ENCODE data around the gene PATZ1. TPM values are rescaled to one million over a fixed set of nuclear protein-coding genes. Genes with fewer than 3 reads are reported as not detected.

PATZ1 gene, protein sequence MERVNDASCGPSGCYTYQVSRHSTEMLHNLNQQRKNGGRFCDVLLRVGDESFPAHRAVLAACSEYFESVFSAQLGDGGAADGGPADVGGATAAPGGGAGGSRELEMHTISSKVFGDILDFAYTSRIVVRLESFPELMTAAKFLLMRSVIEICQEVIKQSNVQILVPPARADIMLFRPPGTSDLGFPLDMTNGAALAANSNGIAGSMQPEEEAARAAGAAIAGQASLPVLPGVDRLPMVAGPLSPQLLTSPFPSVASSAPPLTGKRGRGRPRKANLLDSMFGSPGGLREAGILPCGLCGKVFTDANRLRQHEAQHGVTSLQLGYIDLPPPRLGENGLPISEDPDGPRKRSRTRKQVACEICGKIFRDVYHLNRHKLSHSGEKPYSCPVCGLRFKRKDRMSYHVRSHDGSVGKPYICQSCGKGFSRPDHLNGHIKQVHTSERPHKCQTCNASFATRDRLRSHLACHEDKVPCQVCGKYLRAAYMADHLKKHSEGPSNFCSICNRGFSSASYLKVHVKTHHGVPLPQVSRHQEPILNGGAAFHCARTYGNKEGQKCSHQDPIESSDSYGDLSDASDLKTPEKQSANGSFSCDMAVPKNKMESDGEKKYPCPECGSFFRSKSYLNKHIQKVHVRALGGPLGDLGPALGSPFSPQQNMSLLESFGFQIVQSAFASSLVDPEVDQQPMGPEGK
- total RNA-seq (2021; ENCODE audit: unreplicated experiment) (18.6 TPM), Bru-seq, nascent RNA (percentile 66 among the genes with signal in this experiment), BruChase-seq, experiment 1, labeled RNA remaining after a 2-hour chase (percentile 75 among the genes with signal in this experiment), BruChase-seq, experiment 2, labeled RNA remaining after a 6-hour chase (percentile 55 among the genes with signal in this experiment)
- polyA plus RNA-seq (2012; ENCODE audit: insufficient read length) = 30.3 TPM
- long read RNA-seq, transcript PATZ1-203 (4 exons, 3,638 nt) = minor isoform, 5 of 28 reads
- long read RNA-seq, transcript PATZ1-201 (3 exons, 2,516 nt) = major isoform, 9 of 28 reads
- long read RNA-seq, partial matches to known transcripts = 0 of 28 reads
- long read RNA-seq, other reads (novel, unspliced or antisense) = 10 of 28 reads

DNA sequence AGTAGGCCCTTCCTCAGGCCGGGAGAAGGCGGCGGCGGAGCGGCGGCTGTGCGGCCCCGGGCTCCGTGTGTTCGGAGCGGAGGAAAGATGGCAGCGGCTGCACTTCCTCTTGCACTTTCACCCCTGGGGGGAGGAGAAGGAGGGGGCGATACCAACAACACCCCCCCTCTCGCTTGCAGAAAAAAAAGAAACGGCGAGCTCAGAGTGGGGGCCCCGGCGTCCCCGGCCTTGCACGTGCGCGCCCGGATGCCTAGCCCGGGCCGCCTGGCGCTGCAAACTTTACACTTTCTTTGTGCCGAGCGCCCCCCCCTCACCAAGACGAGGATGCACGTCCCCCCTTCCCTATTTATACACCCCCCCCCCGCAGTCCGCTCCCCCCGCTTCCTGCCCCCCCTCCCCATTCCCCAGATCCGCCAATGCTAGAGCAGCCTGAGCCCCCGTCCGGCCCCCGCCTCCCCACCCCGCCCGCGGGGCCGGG, at the start of gene PATZ1:
TSS of gene PATZ1 (minus strand) at position 92 of the 478 bp plus-strand sequence. CDS start 744 bp downstream, outside the sequence.
- POLR2A ChIA-PET = no interaction called here
- Histone ChIP-seq H3K36me3 (ENCODE audit: control insufficient read depth, insufficient read depth, low read length) (no peaks in the 10 kb centered on the region), H3K4me3 (ENCODE audit: low read depth in 2 of 2, low read length in 2 of 2) (peak within 1 kb of the TSS; percentile 54 to 74), H3K4me1 (ENCODE audit: control insufficient read depth, insufficient read depth, low read length) (peaks cover 17% of the 10 kb centered on the region), H3K27ac (ENCODE audit: low read length) (peak within 1 kb of the TSS; percentile 85), H3K27me3 (ENCODE audit: control insufficient read depth, insufficient read depth, low read length) (no peaks in the 10 kb centered on the region), H3K9me3 (ENCODE audit: control insufficient read depth, insufficient read depth, low read depth, low read length) (no peaks in the 10 kb centered on the region)
- CTCF ChIA-PET = interaction anchor here (0.6 kb wide), 1 partner anchor 53 kb away, joined by 3 read pairs; no protein-coding TSS in a partner anchor
- in situ Hi-C loops (cut with HindIII; ENCODE audit: low pct_unique_long_range_greater_than_20kb, low sequenced_read_pairs) (no loop called here), intact Hi-C loops (cut with micrococcal nuclease; ENCODE audit: unreplicated experiment) (no loop called here)
- DNase-seq (ENCODE audit: low read depth, low spot score) = no peak
- no TSS peak for BruUV-seq (replicated peaks)
- peak; percentile 65 for ATAC-seq
- TF ChIP-seq, protein P1, sequence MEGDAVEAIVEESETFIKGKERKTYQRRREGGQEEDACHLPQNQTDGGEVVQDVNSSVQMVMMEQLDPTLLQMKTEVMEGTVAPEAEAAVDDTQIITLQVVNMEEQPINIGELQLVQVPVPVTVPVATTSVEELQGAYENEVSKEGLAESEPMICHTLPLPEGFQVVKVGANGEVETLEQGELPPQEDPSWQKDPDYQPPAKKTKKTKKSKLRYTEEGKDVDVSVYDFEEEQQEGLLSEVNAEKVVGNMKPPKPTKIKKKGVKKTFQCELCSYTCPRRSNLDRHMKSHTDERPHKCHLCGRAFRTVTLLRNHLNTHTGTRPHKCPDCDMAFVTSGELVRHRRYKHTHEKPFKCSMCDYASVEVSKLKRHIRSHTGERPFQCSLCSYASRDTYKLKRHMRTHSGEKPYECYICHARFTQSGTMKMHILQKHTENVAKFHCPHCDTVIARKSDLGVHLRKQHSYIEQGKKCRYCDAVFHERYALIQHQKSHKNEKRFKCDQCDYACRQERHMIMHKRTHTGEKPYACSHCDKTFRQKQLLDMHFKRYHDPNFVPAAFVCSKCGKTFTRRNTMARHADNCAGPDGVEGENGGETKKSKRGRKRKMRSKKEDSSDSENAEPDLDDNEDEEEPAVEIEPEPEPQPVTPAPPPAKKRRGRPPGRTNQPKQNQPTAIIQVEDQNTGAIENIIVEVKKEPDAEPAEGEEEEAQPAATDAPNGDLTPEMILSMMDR (IDR thresholded peaks at IDR 0.05) = no peak
- TF ChIP-seq TCF7L2 (IDR thresholded peaks at IDR 0.05; ENCODE audit: low read depth, low read length) = no peak
- no peak for TF ChIP-seq SIN3A (IDR thresholded peaks at IDR 0.05; ENCODE audit: borderline replicate concordance, insufficient read depth, low read depth, low read length)
- TF ChIP-seq POLR2AphosphoS5 (IDR thresholded peaks at IDR 0.05; ENCODE audit: low read depth, low read length) = 0 out of 2 replicates have a peak, but pooled peaks have one; percentile 19

DNA sequence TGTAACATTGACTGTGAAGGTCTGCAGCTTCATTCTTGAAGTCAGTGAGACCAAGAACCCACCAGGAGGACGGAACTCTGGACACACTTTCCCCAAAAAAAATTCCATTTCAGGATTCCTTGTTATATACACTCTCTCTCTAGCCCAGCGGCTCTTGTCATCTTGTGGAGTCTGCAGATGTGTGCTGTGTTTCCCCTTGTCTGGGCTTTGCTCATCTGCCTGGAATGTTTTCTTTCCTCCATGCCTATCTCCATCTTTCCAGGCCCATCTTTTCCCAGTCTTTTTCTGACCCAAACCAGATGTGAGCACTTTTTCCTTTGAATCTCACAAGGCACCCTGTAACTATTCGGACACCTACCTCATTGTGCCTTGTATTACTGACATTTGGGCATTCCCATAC, 48.2 kb upstream of the PATZ1 start:
- POLR2A ChIA-PET = no interaction called here
- in situ Hi-C loops (cut with HindIII; ENCODE audit: low pct_unique_long_range_greater_than_20kb, low sequenced_read_pairs) = no loop called here
- CTCF ChIA-PET = no interaction called here

More for the DNA sequence above, 48.2 kb upstream of the PATZ1 start:
- no peak for TF ChIP-seq SIN3A (IDR thresholded peaks at IDR 0.05; ENCODE audit: borderline replicate concordance, insufficient read depth, low read depth, low read length)
- no peak for TF ChIP-seq TCF7L2 (IDR thresholded peaks at IDR 0.05; ENCODE audit: low read depth, low read length)
- TF ChIP-seq POLR2AphosphoS5 (IDR thresholded peaks at IDR 0.05; ENCODE audit: low read depth, low read length) = no peak
- TF ChIP-seq, protein P2, sequence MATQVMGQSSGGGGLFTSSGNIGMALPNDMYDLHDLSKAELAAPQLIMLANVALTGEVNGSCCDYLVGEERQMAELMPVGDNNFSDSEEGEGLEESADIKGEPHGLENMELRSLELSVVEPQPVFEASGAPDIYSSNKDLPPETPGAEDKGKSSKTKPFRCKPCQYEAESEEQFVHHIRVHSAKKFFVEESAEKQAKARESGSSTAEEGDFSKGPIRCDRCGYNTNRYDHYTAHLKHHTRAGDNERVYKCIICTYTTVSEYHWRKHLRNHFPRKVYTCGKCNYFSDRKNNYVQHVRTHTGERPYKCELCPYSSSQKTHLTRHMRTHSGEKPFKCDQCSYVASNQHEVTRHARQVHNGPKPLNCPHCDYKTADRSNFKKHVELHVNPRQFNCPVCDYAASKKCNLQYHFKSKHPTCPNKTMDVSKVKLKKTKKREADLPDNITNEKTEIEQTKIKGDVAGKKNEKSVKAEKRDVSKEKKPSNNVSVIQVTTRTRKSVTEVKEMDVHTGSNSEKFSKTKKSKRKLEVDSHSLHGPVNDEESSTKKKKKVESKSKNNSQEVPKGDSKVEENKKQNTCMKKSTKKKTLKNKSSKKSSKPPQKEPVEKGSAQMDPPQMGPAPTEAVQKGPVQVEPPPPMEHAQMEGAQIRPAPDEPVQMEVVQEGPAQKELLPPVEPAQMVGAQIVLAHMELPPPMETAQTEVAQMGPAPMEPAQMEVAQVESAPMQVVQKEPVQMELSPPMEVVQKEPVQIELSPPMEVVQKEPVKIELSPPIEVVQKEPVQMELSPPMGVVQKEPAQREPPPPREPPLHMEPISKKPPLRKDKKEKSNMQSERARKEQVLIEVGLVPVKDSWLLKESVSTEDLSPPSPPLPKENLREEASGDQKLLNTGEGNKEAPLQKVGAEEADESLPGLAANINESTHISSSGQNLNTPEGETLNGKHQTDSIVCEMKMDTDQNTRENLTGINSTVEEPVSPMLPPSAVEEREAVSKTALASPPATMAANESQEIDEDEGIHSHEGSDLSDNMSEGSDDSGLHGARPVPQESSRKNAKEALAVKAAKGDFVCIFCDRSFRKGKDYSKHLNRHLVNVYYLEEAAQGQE (IDR thresholded peaks at IDR 0.05; ENCODE audit: insufficient read depth in 1 of 2, low read depth in 2 of 2, low read length in 1 of 2) = no peak
- TF ChIP-seq, protein P1 (IDR thresholded peaks at IDR 0.05) = no peak
- Histone ChIP-seq H3K27ac (ENCODE audit: low read length) (no peak overlapping the region), H3K36me3 (ENCODE audit: control insufficient read depth, insufficient read depth, low read length) (no peaks in the 10 kb centered on the region; the same call in 1 of the 2 replicates), H3K4me1 (ENCODE audit: control insufficient read depth, insufficient read depth, low read length) (peaks cover 11% of the 10 kb centered on the region), H3K27me3 (ENCODE audit: control insufficient read depth, insufficient read depth, low read length) (no peaks in the 10 kb centered on the region), H3K4me3 (ENCODE audit: low read depth in 2 of 2, low read length in 2 of 2) (no peak overlapping the region), H3K9me3 (ENCODE audit: control insufficient read depth, insufficient read depth, low read depth, low read length) (no peaks in the 10 kb centered on the region)
- BruUV-seq (replicated peaks) = no TSS peak
- DNase-seq (ENCODE audit: low read depth, low spot score) (no peak), ATAC-seq (no peak)
- intact Hi-C loops (cut with micrococcal nuclease; ENCODE audit: unreplicated experiment) = no loop called here

Data from Panc1 (cell line).